ENCODE data around the gene AGR3. TPM values are rescaled to one million over a fixed set of nuclear protein-coding genes. Genes with fewer than 3 reads are reported as not detected.

The AGR3 gene
- total RNA-seq, 2 donors from 2014 or later, result not detected

DNA sequence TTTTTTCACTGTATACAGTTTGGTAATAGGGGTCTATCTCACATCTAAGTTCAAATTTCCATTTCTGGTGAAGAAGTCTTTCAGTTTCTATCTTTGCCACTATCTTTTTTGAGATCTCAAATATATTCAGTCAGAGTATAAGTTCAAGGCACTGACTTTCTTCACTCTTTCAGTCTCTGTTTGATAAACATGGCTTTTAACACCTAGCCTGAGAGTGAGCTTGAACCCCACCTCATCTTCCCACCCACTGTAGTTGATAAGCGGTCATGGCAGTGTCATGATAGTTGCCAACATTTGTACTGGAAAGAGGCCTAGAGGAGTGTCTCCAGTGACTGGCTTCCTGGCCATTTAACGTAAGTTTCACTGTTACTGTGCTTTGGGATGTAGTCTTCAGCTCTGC, 41.2 kb upstream of the AGR3 start:
- H3K4me1 ChIP-seq, result no peaks in the 10 kb centered on the region

DNA sequence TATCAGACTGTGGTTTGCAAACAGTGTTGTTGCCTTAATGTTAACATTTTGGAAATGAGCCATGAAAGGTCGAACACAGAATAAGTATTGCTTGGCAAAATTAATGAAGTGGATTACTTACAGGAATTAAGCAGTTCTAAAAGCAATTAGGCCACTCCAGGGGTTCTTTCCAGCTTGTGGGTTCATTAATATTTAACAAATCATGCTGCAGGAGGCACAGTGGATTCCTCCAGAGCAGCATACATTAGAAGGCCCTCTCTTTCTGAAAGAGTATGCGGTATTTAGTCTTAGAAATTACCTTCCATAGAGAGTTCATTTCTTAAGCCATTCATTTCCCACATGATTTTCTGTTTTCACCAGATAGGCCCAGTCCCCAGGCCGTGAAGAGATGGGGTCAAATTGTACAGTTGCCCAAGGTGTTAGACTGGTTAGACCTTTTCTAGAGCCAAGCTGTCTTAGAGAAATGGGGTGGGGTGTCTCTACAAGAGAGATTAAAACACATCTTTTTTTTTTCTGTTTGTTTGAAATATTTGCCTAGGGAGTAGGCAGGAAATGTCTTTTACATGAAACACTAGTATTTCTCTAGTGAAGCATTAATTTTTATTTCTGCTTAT, 40.0 kb upstream of the AGR3 start:
- H3K27me3 ChIP-seq, result no peaks in the 10 kb centered on the region
- H3K36me3 ChIP-seq, result no peaks in the 10 kb centered on the region
- no peak for DNase-seq (ENCODE audit: low spot score)
- H3K4me1 ChIP-seq, result no peaks in the 10 kb centered on the region
- H3K4me3 ChIP-seq, result no peak overlapping the region
- no peaks in the 10 kb centered on the region for H3K9me3 ChIP-seq
- TF ChIP-seq, protein P1, sequence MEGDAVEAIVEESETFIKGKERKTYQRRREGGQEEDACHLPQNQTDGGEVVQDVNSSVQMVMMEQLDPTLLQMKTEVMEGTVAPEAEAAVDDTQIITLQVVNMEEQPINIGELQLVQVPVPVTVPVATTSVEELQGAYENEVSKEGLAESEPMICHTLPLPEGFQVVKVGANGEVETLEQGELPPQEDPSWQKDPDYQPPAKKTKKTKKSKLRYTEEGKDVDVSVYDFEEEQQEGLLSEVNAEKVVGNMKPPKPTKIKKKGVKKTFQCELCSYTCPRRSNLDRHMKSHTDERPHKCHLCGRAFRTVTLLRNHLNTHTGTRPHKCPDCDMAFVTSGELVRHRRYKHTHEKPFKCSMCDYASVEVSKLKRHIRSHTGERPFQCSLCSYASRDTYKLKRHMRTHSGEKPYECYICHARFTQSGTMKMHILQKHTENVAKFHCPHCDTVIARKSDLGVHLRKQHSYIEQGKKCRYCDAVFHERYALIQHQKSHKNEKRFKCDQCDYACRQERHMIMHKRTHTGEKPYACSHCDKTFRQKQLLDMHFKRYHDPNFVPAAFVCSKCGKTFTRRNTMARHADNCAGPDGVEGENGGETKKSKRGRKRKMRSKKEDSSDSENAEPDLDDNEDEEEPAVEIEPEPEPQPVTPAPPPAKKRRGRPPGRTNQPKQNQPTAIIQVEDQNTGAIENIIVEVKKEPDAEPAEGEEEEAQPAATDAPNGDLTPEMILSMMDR (IDR thresholded peaks at IDR 0.05), result no peak
- H3K27ac ChIP-seq, result no peak overlapping the region

More for the DNA sequence above, 41.2 kb upstream of the AGR3 start:
- no peaks in the 10 kb centered on the region for H3K9me3 ChIP-seq
- no peak overlapping the region for H3K27ac ChIP-seq
- no peak overlapping the region for H3K4me3 ChIP-seq
- TF ChIP-seq, protein P1 (IDR thresholded peaks at IDR 0.05), result no peak
- H3K27me3 ChIP-seq, result no peaks in the 10 kb centered on the region
- no peaks in the 10 kb centered on the region for H3K36me3 ChIP-seq
- DNase-seq (ENCODE audit: low spot score), result no peak

DNA sequence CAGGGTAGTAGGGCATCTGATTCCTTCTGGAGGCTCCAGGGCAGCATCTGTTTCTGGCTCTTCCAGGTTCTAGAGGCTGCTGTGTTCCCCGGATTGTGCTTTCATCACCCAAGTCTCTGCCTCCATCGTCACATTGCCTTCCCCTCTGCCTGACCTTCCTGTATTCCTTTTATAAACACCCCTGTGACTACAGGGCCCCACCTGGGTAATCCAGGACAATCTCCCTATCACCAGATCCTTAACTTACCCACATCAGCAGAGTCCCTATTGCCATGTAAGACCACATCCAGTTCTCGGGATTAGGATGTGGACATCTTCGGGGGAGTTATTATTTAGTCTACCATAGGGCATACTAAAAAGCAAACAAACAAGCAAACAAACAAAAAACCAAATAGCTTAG, 39.4 kb upstream of the AGR3 start:
- Histone ChIP-seq H3K4me1 (no peaks in the 10 kb centered on the region), H3K4me3 (no peak overlapping the region), H3K27ac (no peak overlapping the region), H3K9me3 (no peaks in the 10 kb centered on the region), H3K36me3 (no peaks in the 10 kb centered on the region), H3K27me3 (no peaks in the 10 kb centered on the region)
- TF ChIP-seq, protein P1 (IDR thresholded peaks at IDR 0.05), result no peak
- DNase-seq (ENCODE audit: low spot score), result no peak

DNA sequence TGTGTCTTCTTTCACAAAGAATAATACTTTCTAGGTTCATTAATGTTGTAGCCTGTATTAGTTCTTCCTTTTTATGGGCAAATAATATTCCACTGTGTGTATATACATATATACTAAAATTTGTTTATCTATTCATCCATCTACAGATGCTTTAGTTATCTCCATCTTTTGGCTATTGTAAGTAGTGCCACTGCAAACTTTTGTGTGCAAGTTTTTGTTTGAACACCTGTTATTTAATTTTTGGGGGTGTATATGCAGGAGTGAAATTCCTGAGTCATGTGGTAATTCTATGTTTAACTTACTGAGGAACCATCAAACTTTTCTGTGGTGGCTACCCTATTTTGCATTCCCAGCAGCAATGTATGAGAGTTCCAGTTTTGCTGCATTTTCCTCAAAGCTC, 37.7 kb upstream of the AGR3 start:
- H3K4me3 ChIP-seq, result no peak overlapping the region
- no peaks in the 10 kb centered on the region for H3K36me3 ChIP-seq
- TF ChIP-seq, protein P1 (IDR thresholded peaks at IDR 0.05), result no peak
- H3K9me3 ChIP-seq, result no peaks in the 10 kb centered on the region
- no peaks in the 10 kb centered on the region for H3K4me1 ChIP-seq
- DNase-seq (ENCODE audit: low spot score), result no peak
- no peak overlapping the region for H3K27ac ChIP-seq
- H3K27me3 ChIP-seq, result no peaks in the 10 kb centered on the region

DNA sequence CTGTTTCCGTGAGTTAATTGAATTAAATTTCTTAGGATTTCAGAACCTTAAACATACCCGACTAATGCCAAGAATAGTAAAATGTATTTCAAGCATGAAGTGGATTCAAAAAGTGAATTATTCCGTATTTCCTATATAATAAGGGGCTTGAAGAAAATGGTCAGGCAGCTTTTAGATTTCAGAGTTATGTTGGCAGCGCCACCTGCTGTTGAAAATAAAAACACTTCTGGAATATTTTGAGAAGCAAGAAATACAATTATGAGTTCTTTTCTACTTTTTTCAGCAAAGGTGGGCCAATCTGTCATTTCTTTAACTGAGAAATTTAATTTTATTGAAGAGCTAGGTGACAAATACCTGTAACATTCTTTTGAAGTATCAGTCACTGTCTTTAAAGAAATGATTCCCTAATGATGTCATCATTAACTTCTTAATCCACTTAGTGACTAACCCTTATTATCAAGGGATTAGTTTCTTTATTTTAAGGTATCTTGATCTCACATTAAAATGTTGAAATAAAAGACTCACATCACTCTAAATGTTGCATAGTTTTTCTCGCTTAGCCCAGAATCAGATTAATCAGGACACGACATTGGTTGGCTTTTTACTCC, 36.6 kb upstream of the AGR3 start:
- TF ChIP-seq, protein P1 (IDR thresholded peaks at IDR 0.05), result peak; percentile 59 to 84
- no peaks in the 10 kb centered on the region for H3K4me1 ChIP-seq
- no peaks in the 10 kb centered on the region for H3K27me3 ChIP-seq
- no peaks in the 10 kb centered on the region for H3K36me3 ChIP-seq
- DNase-seq (ENCODE audit: low spot score), result no peak
- no peak overlapping the region for H3K27ac ChIP-seq
- no peaks in the 10 kb centered on the region for H3K9me3 ChIP-seq
- H3K4me3 ChIP-seq, result no peak overlapping the region

DNA sequence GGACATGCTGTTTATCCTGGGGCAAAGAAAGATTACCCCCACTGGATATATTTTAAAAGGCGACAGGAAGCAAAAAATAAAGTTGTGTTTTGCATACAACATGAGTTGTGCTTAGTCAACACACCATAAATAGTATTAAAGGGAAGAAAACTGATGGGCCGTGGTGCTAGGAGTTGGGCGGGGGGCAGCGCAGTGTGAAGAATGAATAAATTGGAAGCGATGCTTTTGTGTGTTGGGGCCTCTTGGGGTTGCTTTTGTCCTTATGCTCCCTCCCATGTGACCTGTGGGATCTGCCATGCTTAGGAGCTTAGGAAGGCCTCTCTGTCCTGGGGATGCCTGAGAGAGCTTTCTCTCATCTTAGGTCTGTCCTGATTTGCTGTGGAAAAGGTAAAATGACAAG, 35.0 kb upstream of the AGR3 start:
- no peaks in the 10 kb centered on the region for H3K27me3 ChIP-seq
- no peak overlapping the region for H3K27ac ChIP-seq
- no peak overlapping the region for H3K4me3 ChIP-seq
- DNase-seq (ENCODE audit: low spot score), result no peak
- H3K4me1 ChIP-seq, result no peaks in the 10 kb centered on the region
- H3K9me3 ChIP-seq, result peaks cover 0 to under 1% of the 10 kb centered on the region in 2 donors
- TF ChIP-seq, protein P1 (IDR thresholded peaks at IDR 0.05), result no peak
- H3K36me3 ChIP-seq, result no peaks in the 10 kb centered on the region

Data from right atrium auricular region (tissue), 2 donors.